ENCODE results near the gene NBEAL2.

Gene NBEAL2

GRCh38 chr3:47056705-47057104 lies 77.2 kb downstream of the NBEAL2 start:
- no peak for TF ChIP-seq CTCF (IDR thresholded peaks at IDR 0.05)

GRCh38 chr3:47057212-47057671 lies 77.8 kb downstream of the NBEAL2 start:
- no peak for TF ChIP-seq CTCF (IDR thresholded peaks at IDR 0.05)

Data from LNCAP (cell line).